Measurements from ENCODE around the gene ATP2B2.

ATP2B2 gene

DNA sequence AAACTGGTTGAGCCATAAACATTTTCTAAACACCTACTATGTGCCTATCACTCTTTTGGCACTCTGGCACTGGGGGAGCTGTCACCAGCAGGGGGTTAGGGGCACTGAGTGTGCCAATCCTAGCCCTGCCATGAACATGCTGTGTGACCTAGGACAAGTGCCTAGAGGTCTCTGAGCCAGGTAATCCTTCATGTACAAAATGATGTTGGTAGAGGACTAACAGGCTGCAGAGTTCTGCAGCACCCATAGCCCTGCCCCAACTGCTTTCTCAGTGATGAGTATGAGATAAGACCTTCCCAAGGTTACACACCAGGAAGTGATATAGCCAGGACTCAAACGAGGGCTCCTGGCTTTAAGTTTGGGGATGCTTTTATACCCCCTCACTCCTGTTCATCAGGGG lies 99.6 kb downstream of the ATP2B2 start:
- Histone ChIP-seq H3K4me3 (ENCODE audit: extremely low read depth, insufficient read depth, low read length, poor library complexity, severe bottlenecking) (no peak overlapping the region), H3K9me3 (ENCODE audit: control insufficient read depth, low read length) (no peaks in the 10 kb centered on the region), H3K27ac (ENCODE audit: low read depth, low read length, severe bottlenecking) (no peak overlapping the region), H3K4me1 (ENCODE audit: control insufficient read depth, insufficient read depth, low read length, poor library complexity, severe bottlenecking) (no peaks in the 10 kb centered on the region), H3K36me3 (ENCODE audit: control insufficient read depth, insufficient read depth, low read length) (no peaks in the 10 kb centered on the region)
- WGBS, 2 experiments (ENCODE audit: insufficient coverage in 2 of 2): no CpG with 5 or more reads among the region's 1 CpG

DNA sequence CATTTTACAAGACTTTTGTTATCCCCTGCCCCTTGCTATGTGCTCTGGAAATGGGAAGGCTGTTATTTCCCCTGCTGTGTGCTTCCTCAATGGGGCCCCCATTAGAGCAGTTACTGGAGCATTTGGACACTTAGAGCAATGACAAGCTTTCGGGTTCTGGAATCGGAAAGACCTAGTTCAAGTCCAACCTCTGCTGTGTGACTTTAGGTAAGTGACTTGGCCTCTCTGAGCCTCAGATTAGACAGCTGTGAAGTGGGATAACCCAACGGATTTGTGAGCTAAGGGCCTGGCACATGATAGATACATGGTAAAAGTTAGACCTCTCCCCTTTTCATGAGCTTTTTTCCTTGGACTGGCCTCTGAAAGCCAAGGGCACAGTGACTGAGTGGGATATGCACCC lies 100.5 kb downstream of the ATP2B2 start:
- no peaks in the 10 kb centered on the region for H3K9me3 ChIP-seq (ENCODE audit: control insufficient read depth, low read length)
- 79 to 93% methylated on average over 3 of the region's 3 CpGs for WGBS, 2 experiments (ENCODE audit: insufficient coverage in 2 of 2)
- no peaks in the 10 kb centered on the region for H3K36me3 ChIP-seq (ENCODE audit: control insufficient read depth, insufficient read depth, low read length)
- H3K4me1 ChIP-seq (ENCODE audit: control insufficient read depth, insufficient read depth, low read length, poor library complexity, severe bottlenecking): no peaks in the 10 kb centered on the region
- H3K27ac ChIP-seq (ENCODE audit: low read depth, low read length, severe bottlenecking): no peak overlapping the region
- no peak overlapping the region for H3K4me3 ChIP-seq (ENCODE audit: extremely low read depth, insufficient read depth, low read length, poor library complexity, severe bottlenecking)

DNA sequence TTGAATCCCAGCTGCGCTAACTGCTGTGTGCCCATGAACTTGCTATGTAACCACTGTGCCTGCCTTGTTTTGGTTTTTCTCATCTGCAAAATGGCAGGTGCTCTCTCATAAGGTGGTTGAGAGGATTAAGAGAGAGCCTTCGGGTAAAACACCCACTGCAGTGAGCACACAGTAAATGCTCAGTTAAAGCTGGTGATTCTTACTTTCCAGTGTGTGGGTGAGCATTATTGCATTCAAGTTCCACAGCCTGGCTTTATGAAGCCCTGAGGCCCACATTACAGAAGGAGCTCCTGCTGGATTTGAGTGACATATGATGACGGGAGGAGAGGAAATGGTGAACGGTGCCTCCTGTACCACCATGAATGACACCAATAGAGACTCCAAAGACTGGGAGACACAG lies 101.0 kb downstream of the ATP2B2 start:
- Histone ChIP-seq H3K9me3 (ENCODE audit: control insufficient read depth, low read length) (no peaks in the 10 kb centered on the region), H3K4me3 (ENCODE audit: extremely low read depth, insufficient read depth, low read length, poor library complexity, severe bottlenecking) (no peak overlapping the region), H3K27ac (ENCODE audit: low read depth, low read length, severe bottlenecking) (no peak overlapping the region), H3K36me3 (ENCODE audit: control insufficient read depth, insufficient read depth, low read length) (no peaks in the 10 kb centered on the region), H3K4me1 (ENCODE audit: control insufficient read depth, insufficient read depth, low read length, poor library complexity, severe bottlenecking) (no peaks in the 10 kb centered on the region)
- 93 to 97% methylated on average over 4 of the region's 4 CpGs for WGBS, 2 experiments (ENCODE audit: insufficient coverage in 2 of 2)

DNA sequence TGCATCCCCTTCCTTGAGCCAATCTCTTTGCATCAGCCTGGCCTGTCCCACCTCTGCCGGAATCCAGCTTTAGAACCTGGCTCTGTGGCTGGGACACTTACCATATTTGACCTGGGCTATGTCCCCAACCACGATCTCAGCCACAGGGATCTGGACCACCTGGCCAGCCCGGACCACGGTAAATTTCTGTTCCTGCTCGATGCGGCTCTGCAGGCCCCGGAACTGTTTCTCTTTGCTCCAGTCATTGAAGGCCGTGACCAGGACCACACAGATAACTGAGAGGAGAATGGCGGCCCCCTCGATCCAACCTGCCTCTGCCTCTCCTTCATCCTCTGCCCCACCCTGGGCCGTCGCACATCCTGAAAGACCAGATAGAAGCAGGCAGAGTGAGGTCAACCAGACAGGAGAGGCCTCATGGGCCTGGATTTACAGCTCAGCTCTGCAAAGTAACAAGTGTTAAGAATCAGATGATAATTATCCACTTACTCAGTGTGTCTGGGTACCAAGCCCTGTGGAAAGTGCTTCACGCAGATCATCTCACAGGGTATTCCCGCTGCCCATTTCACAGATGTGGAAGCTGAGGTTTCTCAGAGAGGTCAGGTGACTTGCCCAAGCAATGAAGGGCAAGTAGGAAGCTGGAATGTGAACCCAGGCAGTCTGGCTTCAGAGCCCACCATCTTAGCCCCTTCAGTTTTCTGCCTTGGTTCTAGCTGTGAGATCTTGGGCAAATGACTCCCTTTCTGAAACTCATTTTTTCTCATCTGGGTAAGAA lies 103.2 kb downstream of the ATP2B2 start:
- Histone ChIP-seq H3K4me3 (ENCODE audit: extremely low read depth, insufficient read depth, low read length, poor library complexity, severe bottlenecking) (no peak overlapping the region), H3K27ac (ENCODE audit: low read depth, low read length, severe bottlenecking) (no peak overlapping the region), H3K4me1 (ENCODE audit: control insufficient read depth, insufficient read depth, low read length, poor library complexity, severe bottlenecking) (no peaks in the 10 kb centered on the region), H3K36me3 (ENCODE audit: control insufficient read depth, insufficient read depth, low read length) (no peaks in the 10 kb centered on the region), H3K9me3 (ENCODE audit: control insufficient read depth, low read length) (no peaks in the 10 kb centered on the region)
- 90 to 92% methylated on average over 6 to 12 of the region's 14 CpGs for WGBS, 2 experiments (ENCODE audit: insufficient coverage in 2 of 2)

DNA sequence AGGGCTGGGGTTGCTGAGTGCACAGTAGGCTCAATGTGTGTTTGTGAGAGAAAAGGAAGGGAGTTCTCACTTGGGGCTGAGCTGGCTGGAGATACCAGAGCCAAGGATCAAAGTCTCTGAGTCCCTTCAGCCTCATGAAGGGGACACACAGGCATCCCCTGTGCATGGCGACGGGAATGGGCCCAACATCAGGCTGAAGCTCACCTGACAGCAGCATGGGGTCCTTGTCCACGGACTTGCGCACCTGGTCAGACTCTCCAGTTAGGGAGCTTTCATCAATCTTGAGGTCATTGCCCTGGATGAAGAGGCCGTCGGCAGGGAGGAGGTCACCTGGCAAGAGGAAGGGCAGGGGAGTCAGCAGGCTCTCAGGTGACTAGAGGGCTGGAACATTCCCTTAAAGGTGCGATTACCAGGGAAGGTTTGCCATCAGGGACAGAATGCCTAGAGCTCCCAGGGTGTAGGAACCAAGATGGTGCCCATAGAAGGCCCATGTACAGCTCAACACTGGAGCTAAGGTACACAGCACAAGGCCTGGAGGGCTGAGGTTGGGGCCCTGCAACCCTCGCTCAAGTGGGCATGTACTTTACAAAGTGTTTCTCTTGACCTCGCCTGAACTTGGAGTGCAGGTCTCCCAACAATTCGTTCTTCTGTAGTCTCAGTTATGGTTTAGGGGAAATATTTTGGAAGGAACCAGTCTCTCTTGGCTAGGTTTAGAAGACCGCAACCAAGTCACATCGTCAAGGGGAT lies 104.5 kb downstream of the ATP2B2 start:
- no peak overlapping the region for H3K4me3 ChIP-seq (ENCODE audit: extremely low read depth, insufficient read depth, low read length, poor library complexity, severe bottlenecking)
- no peaks in the 10 kb centered on the region for H3K36me3 ChIP-seq (ENCODE audit: control insufficient read depth, insufficient read depth, low read length)
- H3K4me1 ChIP-seq (ENCODE audit: control insufficient read depth, insufficient read depth, low read length, poor library complexity, severe bottlenecking): no peaks in the 10 kb centered on the region
- no peaks in the 10 kb centered on the region for H3K9me3 ChIP-seq (ENCODE audit: control insufficient read depth, low read length)
- 92 to 97% methylated on average over 9 of the region's 12 CpGs for WGBS, 2 experiments (ENCODE audit: insufficient coverage in 2 of 2)
- no peak overlapping the region for H3K27ac ChIP-seq (ENCODE audit: low read depth, low read length, severe bottlenecking)

DNA sequence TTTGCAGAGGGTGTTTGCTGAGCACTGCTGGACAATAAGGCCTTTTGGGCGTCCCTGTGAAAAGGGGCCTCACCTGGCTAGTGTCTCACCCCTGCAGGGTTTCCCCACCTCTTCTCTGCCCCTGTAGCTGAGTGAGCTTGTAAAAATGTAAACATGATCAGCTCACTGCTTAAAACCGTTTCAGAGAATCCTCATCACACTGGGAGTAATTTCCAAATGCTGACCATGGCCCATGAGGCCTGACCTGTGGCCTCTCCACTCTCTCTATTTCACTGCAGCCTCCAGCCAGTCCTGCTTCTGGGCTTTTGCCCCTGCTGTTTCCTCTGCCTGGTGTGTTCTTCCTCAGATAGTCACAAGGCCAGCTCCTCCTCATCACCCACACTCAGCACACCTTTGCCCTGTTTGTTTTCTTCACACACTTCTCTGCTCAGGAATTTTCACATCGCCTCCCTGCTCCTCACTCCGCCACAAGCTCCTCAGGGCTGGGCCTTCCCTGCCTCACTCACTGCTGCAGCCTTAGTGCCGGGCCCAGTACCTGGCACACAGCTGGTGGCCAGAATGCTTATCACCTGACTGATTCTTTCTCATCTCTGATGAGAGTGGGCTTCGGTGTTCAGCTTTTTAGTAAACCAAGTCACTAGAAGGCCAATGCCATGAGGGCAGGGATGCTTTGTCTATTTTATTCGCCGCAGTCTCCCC lies 105.2 kb downstream of the ATP2B2 start:
- Histone ChIP-seq H3K27ac (ENCODE audit: low read depth, low read length, severe bottlenecking) (no peak overlapping the region), H3K9me3 (ENCODE audit: control insufficient read depth, low read length) (no peaks in the 10 kb centered on the region), H3K36me3 (ENCODE audit: control insufficient read depth, insufficient read depth, low read length) (no peaks in the 10 kb centered on the region), H3K4me3 (ENCODE audit: extremely low read depth, insufficient read depth, low read length, poor library complexity, severe bottlenecking) (no peak overlapping the region), H3K4me1 (ENCODE audit: control insufficient read depth, insufficient read depth, low read length, poor library complexity, severe bottlenecking) (no peaks in the 10 kb centered on the region)
- WGBS, 2 experiments (ENCODE audit: insufficient coverage in 2 of 2): 82 to 84% methylated on average over 6 to 7 of the region's 8 CpGs

DNA sequence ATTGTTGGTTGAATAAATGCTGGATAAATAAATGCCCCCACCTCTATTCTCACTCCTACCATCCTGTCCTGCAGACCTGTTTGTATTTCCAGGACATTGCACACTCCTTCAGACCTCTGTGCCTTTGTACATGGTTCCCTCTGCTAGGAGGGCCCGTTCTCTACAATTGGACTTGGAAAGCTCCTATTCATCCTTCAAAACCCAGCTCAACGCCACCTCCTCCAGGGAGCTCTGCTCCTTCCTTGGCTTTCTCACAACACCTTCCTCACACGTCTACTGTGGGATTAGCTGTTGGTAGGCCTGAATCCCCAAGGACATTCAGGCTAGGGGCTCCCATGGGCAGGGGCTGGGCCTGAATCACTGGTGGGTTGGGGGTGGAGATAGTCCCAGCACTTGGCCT lies 105.8 kb downstream of the ATP2B2 start:
- Histone ChIP-seq H3K4me3 (ENCODE audit: extremely low read depth, insufficient read depth, low read length, poor library complexity, severe bottlenecking) (no peak overlapping the region), H3K27ac (ENCODE audit: low read depth, low read length, severe bottlenecking) (no peak overlapping the region), H3K9me3 (ENCODE audit: control insufficient read depth, low read length) (no peaks in the 10 kb centered on the region), H3K4me1 (ENCODE audit: control insufficient read depth, insufficient read depth, low read length, poor library complexity, severe bottlenecking) (no peaks in the 10 kb centered on the region), H3K36me3 (ENCODE audit: control insufficient read depth, insufficient read depth, low read length) (no peaks in the 10 kb centered on the region)
- 88 to 93% methylated on average over 2 of the region's 3 CpGs for WGBS, 2 experiments (ENCODE audit: insufficient coverage in 2 of 2)

DNA sequence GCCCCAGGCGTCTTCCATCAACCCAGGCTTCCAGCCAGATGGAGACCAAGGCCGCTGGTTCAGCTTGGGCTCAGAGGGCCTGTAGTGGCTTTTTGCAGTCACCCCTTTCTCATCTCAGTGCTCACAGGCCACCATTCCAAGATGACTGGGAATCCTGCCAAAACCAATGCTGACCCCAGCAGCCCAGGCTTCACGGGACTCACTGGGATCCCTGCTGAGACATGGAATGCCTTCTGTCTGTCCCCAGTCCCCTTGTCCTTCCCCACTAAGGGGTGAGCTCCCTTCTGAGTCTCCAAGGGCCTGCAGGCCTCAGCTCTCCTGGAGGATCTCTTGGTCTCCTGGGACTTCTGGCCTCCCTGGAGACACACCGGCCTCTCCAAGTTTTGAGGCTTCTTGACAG lies 107.0 kb downstream of the ATP2B2 start:
- no peak overlapping the region for H3K27ac ChIP-seq (ENCODE audit: low read depth, low read length, severe bottlenecking)
- H3K4me3 ChIP-seq (ENCODE audit: extremely low read depth, insufficient read depth, low read length, poor library complexity, severe bottlenecking): no peak overlapping the region
- H3K4me1 ChIP-seq (ENCODE audit: control insufficient read depth, insufficient read depth, low read length, poor library complexity, severe bottlenecking): no peaks in the 10 kb centered on the region
- no peaks in the 10 kb centered on the region for H3K36me3 ChIP-seq (ENCODE audit: control insufficient read depth, insufficient read depth, low read length)
- WGBS, 2 experiments (ENCODE audit: insufficient coverage in 2 of 2): 77 to 80% methylated on average over 4 of the region's 4 CpGs
- H3K9me3 ChIP-seq (ENCODE audit: control insufficient read depth, low read length): no peaks in the 10 kb centered on the region

DNA sequence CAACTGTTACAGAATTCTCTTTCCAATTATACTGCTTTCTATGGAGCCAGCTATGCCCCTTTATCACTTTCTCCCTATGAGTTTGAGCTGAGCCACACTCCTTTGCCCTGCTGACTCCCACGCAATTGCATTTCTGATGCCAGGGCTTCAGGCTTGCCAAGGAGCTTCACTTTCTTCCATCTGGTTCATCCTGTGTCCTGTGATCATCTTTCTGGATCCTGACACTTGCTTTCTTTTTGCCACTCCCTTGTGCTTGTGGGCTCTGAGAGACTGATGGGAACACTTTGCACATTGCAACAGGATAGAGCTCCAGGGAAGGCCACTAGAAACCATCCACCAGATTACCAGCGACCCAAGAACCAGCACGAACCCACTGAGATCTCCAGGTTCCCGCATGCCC lies 107.5 kb downstream of the ATP2B2 start:
- WGBS, 2 experiments (ENCODE audit: insufficient coverage in 2 of 2): 81 to 95% methylated on average over 2 to 4 of the region's 4 CpGs
- no peaks in the 10 kb centered on the region for H3K9me3 ChIP-seq (ENCODE audit: control insufficient read depth, low read length)
- no peak overlapping the region for H3K27ac ChIP-seq (ENCODE audit: low read depth, low read length, severe bottlenecking)
- no peaks in the 10 kb centered on the region for H3K36me3 ChIP-seq (ENCODE audit: control insufficient read depth, insufficient read depth, low read length)
- no peak overlapping the region for H3K4me3 ChIP-seq (ENCODE audit: extremely low read depth, insufficient read depth, low read length, poor library complexity, severe bottlenecking)
- H3K4me1 ChIP-seq (ENCODE audit: control insufficient read depth, insufficient read depth, low read length, poor library complexity, severe bottlenecking): no peaks in the 10 kb centered on the region

DNA sequence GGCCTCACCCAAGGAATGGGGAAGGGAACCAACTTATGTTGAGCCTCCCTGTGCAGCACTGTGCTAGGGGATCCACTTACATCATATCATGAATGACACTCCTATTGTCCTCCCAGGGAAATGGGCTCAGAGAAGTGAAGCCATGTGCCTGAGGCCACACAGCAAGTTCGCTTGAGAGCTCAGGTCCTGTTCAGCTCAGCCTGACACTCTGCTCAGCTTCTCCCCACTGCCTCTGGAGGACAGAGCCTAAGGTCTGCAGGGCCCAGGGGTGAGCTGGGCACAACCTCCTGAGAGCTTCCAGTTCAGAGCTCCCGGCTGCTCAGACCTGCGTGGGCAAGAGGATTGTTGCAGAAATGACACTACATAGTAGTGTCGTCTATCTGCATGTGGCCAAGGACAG lies 108.5 kb downstream of the ATP2B2 start:
- Histone ChIP-seq H3K4me1 (ENCODE audit: control insufficient read depth, insufficient read depth, low read length, poor library complexity, severe bottlenecking) (no peaks in the 10 kb centered on the region), H3K4me3 (ENCODE audit: extremely low read depth, insufficient read depth, low read length, poor library complexity, severe bottlenecking) (no peak overlapping the region), H3K27ac (ENCODE audit: low read depth, low read length, severe bottlenecking) (no peak overlapping the region), H3K9me3 (ENCODE audit: control insufficient read depth, low read length) (no peaks in the 10 kb centered on the region), H3K36me3 (ENCODE audit: control insufficient read depth, insufficient read depth, low read length) (no peaks in the 10 kb centered on the region)
- 86 to 87% methylated on average over 3 to 4 of the region's 4 CpGs for WGBS, 2 experiments (ENCODE audit: insufficient coverage in 2 of 2)
